Stimulated activated CD4-positive, alpha-beta T cell treated with anti-CD3 and anti-CD28 coated beads, Interleukin-4, amount 100 ng/mL, for 48 hours (primary cell): ENCODE data around the gene CLSTN2.

ENCODE experiments used
- DNase-seq, 2 donors: peaks; one replicate each; pipeline ENCODE4 v3.0.0-alpha.2; 2020; ENCODE audit warnings: low read depth in 2 of 2

CLSTN2 gene

GRCh38 chr3:140501770-140502364, 566.9 kb downstream of the CLSTN2 start:
- DNase-seq = no peak

DNA sequence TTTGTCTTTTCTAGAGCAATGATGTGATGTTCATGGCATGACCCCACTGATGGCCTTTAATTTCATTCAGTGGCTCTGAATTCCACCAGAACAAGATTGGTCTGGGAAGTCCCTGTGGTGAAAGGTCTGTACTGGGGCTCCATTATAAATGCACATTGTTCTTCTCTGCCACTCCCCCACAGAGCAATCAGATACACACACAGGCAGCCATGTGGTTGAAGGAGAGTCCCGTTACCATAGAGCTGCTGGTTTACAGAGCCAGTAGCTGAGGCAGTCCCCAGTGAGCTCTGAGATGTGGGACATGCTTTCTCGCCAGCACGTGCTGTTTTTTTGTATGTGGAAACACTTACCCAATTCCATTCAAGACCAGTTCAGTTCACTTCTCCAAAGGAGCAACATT, 570.2 kb downstream of the CLSTN2 start:
- DNase-seq = no peak

- no peak for DNase-seq
Observed at GRCh38 chr3:140505876-140506275, 570.9 kb downstream of the CLSTN2 start.

GRCh38 chr3:140508550-140508949, 573.6 kb downstream of the CLSTN2 start:
- no peak for DNase-seq

DNA sequence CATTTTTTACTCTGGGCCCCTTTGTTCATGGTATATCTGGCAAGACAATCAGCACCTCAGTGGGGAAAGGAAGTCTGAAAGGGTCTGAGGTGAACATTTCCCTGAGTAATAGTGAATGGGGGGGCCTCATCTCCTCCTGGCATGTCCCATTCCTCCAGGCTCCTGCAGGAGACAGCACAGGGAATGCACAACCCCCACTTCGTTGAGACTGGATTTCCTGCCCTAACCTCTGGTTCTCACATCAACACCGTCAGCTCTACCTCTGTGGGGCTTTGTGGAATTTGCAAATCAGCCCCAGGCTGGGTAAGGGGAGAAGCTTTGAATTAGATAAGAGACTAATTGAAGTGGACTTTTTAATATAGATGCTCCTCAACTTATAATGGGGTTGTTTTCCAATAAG, 574.5 kb downstream of the CLSTN2 start:
- no peak for DNase-seq

- no peak for DNase-seq
Observed at GRCh38 chr3:140510303-140510861, 575.4 kb downstream of the CLSTN2 start.

DNA sequence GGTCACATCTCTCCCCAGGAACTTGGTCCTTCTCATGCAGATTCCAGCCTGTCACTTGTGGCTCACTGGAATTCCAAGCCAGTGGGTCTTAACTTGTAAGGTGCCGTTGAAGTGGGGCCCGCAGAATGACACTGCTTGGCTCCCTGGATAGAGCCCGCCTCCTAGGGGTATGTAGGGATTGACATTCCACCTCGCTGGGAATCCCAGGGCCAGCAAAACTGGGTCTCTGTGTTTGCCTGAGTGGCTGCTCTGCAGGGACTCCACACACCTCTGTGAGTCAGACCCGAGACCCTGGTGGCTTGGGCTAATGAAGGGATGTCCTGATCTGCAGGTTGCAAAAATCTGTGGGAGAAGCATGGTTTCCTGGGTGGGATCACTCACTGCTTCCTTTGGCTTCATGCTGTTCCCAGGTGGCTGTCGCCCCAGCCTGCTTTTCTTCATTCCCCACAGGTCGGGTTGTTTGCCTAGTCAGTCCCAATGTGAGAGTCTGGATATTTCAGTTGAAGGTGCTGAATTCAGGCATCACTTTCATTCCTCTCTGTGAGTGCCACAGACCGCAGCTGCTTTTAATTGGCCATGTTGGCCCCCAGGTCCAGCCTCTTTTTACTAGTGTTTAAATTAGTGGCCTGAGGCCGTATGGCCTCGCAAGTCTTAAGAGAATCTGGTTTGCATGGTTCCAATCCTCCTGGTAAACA, 586.9 kb downstream of the CLSTN2 start:
- DNase-seq = no peak

- no peak for DNase-seq
Observed at GRCh38 chr3:140522653-140523380, 587.8 kb downstream of the CLSTN2 start.

DNA sequence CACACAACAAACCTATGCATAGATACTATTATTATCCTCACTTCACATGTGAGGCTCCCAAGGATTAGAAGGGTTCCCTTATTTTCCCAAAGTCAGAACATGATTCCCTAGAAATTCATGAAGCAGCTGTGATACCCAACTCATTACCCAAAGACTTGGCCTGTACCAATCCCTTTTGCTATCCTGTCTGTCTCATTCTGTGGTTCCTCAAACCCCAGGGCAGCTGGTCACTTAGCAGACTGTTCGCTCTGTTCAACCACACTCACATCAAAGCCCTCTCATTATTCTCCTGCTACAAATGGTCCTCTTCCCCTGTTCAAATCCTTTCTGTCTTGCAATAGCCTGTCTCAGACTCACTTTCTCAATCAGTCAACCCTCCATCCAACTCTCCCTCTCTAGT, 588.6 kb downstream of the CLSTN2 start:
- no peak for DNase-seq

DNA sequence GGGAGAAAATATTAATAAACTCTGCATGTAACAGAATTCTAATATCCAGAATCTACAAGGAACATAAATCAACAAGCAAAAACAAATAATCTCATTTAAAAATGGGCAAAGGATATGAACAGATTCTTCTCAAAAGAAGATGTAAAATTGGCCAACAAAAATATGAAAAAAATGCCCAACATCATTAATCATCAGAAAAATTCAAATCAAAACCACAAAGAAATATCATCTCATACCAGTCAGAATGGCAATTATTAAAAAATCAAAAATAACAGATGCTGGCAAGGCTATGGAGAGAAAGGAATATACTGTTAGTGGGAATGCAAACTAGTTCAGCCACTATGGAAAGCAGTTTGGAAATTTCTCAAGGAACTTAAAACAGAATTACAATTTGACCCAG, 592.2 kb downstream of the CLSTN2 start:
- no peak for DNase-seq

DNA sequence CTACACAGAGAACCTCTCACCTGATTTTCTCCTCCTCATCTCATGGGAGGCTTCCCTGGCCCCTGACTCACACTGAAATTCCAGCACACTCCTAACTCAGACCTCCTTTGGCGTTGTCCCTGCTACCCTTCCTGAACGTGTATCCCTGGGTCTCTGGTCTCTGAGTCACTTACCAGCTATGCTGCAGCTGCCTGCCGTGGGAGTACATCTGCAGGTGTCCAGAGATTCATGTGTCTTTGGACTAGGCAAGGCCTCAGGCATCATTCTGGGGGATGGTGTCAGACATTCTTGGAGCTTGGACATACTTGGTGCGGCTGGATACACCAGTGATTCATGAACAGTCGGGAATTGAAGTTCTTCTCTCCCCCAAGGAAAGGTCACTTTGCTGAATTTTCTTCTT, 594.1 kb downstream of the CLSTN2 start:
- DNase-seq = no peak

- no peak for DNase-seq
Observed at GRCh38 chr3:140529558-140529957, 594.6 kb downstream of the CLSTN2 start.

GRCh38 chr3:140530131-140530530, 595.1 kb downstream of the CLSTN2 start:
- no peak for DNase-seq

DNA sequence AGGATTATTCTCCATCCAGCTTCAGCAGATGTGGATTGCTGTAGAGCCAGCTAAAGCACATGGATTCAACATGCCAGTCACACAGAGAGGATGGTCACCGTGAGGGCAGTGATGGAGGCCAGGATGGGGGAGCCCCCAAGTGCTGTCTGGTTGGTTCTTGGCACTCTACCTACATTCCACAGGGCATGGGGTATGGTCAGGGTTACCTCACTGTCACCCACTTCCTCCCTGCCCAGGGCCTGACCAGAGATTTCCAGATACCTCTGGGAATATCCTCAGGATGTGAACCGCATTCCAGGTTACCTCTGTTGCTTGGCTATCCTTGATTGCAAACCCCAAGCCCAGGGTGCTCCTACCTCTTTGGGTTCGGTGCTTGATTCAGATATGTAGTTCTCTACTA, 595.6 kb downstream of the CLSTN2 start:
- no peak for DNase-seq

DNA sequence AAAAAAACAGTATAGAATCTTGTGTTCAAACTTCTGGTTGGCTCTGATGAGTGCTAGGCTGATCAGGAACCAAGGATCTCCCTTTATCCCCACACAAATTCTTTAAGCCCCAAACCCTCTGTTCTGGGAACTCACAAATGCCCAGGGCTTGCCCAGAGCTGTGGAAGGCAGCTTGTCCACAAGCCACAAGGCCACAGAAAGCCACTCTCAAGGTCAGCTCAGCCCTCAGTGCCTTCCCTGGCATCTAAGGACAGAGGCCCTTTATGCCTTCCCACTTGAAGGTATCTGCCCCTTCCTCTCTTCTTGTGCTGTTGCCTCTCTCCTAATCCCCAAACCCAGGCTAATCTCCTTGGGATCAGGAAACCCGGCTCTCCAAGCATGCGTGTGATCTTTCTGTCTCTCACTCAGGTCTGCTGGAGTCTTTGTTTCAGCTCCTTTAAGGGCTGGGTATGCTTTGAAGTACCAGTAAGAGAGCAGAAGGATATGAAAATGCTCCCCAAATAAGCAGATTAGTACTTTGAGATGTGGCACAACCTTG, 597.9 kb downstream of the CLSTN2 start:
- DNase-seq = no peak

DNA sequence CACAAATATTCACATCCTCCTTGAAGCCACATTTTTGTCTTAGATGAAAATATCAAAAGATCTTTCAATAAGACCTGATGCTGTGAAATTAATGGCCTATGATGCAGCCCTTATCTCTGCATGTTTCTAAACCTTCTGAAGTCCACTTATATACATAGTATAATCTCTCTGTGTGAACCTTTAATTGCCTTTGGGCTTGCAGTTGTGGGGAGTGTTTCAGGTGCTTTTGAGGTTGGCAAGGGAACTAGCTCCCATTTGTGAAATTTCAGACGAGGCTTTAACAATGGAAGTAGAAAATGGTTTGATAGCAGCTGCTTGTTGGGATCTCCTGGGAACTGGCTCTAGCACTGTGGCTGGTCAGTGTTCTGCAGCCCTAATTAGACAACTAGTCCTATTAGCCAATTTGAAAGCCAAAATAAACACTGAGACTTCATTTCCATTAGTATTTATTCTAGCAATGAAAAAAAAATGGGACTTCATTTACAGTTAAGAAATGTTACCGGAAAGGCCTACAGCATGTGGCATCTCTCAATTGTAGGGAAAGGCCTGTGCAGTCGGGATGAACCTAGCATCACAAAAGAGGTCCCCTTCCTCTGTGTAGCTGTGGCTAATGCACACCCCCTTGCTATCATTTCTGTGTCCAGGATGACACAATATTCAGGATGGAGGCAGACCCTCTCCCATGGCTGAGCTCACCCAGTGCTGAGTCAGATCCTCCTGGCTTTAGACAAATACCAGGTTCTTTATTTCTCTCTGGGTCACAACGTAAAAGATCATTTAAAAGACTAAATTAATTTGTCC, 602.1 kb downstream of the CLSTN2 start:
- no peak for DNase-seq

- no peak for DNase-seq
Observed at GRCh38 chr3:140537727-140538082, 602.7 kb downstream of the CLSTN2 start.

DNA sequence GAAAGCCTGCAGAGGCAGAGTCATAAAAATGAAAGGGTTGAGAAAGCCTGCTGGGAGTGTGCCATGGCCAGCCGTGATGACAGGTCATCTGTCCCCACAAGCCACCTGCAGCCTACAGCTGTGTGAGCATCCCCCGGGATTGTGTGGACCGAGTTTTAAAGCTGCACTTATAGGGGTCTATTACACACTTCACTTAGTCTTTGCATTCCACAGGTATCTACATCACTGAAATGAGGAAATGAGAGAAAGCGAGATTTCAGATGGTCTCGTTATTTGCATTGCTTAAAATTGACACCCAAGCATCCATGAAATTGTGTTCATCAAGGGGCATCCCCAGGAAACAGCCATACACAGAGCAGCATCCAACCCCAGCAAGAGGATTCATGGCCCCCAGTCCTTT, 605.3 kb downstream of the CLSTN2 start:
- DNase-seq = no peak

DNA sequence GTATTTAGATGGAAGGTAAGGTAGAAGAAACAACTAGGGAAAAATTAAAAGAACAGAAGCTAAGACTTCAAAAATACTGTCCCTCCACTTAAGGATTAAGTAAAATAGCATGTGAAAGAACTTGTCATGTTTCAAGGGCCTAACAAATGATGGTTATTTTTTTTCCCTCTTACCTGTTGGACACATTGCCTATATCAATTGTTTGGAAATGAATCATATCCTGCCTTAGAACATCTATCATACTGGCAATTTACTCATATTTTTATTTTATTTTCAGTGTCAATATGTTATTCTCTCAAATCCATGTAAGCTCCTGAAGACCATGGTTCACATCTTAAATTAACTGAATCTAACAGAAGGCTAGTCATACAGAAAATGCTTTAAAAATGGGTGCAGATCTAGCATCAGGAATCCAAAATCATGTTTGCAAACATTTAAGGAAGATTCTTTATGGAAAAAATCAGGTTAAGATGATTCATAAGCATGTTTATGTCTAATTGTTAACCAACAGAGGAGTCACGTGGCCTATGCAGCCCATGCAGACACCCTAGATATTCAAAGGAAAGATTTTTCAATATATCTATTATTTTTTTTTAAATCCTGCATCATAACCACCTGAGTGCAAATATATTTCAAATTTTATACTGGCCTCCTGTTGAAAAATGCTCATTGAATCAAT, 607.1 kb downstream of the CLSTN2 start:
- no peak for DNase-seq

- DNase-seq = no peak
Observed at GRCh38 chr3:140545197-140545596, 610.2 kb downstream of the CLSTN2 start.

DNA sequence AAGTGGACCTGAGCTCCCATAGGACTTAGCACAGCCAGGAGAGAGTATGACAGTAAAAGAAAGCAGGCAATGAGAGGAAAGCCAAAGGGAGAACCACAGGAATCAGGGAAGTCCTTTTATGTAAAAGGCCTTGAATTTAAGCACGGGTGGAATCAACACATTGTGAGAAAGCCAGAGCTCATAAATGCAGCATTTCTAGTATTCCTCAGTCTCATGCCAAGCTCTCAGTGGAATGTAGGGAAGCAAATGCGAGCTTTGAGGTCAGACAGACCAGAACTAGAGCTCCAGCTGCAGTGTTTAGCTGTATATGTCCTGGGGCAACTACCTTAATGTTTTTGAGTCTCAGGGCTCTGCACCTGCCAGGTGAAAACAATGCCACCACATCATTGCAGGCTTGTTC, 610.8 kb downstream of the CLSTN2 start:
- DNase-seq = no peak
